Adipocyte (in vitro differentiated cells): ENCODE measurements around the gene COL25A1.
A peak's percentile ranks its signal among the peaks of the same experiment; 100 is the strongest.
"Not testable (repeated sequence)": the region's sequence is repeated elsewhere in the genome, so short reads cannot be mapped to it uniquely, and the experiment has no call there.

Experiments used
- DNase-seq: peaks from one replicate; pipeline ENCODE4 v3.0.0-alpha.2; 2015; ENCODE audit warnings: low read depth
- H3K27me3 ChIP-seq: replicated peaks from 2 replicates; pipeline ENCODE4 v1.7.0; 2013; ENCODE audit warnings: mild to moderate bottlenecking, low read length, moderate library complexity; ENCODE audit not compliant: control insufficient read depth, insufficient read depth
- H3K36me3 ChIP-seq: 2 replicates; pipeline ENCODE4 v1.7.0; 2013; ENCODE audit warnings: low read length, mild to moderate bottlenecking, moderate library complexity; ENCODE audit not compliant: control insufficient read depth, insufficient read depth, severe bottlenecking
- H3K4me1 ChIP-seq: 2 replicates; pipeline ENCODE4 v1.7.0; 2013; ENCODE audit warnings: mild to moderate bottlenecking, low read length, moderate library complexity; ENCODE audit not compliant: control insufficient read depth, insufficient read depth
- H3K4me3 ChIP-seq: 2 replicates; pipeline ENCODE4 v1.7.0; 2013; ENCODE audit warnings: mild to moderate bottlenecking, low read length, moderate library complexity
- H3K9ac ChIP-seq: 2 replicates; pipeline ENCODE4 v1.7.0; 2013; ENCODE audit warnings: mild to moderate bottlenecking, low read length, moderate library complexity
- H3K9me3 ChIP-seq: 2 replicates; pipeline ENCODE4 v1.7.0; 2013; ENCODE audit warnings: mild to moderate bottlenecking, low read length, moderate library complexity; ENCODE audit not compliant: control insufficient read depth

COL25A1 gene

GRCh38 chr4:108947526-108947925 is 354.9 kb downstream of the COL25A1 start:
- H3K9ac ChIP-seq = no peak overlapping the region
- no peak for DNase-seq
- H3K27me3 ChIP-seq = no peaks in the 10 kb centered on the region
- H3K36me3 ChIP-seq = no peaks in the 10 kb centered on the region
- no peaks in the 10 kb centered on the region for H3K9me3 ChIP-seq
- H3K4me1 ChIP-seq = peaks cover 21% of the 10 kb centered on the region
- H3K4me3 ChIP-seq = no peak overlapping the region

GRCh38 chr4:108946237-108946636 is 356.2 kb downstream of the COL25A1 start:
- no peak for DNase-seq
- H3K4me1 ChIP-seq = peaks cover 21% of the 10 kb centered on the region
- no peaks in the 10 kb centered on the region for H3K36me3 ChIP-seq
- H3K27me3 ChIP-seq = no peaks in the 10 kb centered on the region
- H3K4me3 ChIP-seq = no peak overlapping the region
- H3K9me3 ChIP-seq = no peaks in the 10 kb centered on the region
- no peak overlapping the region for H3K9ac ChIP-seq

GRCh38 chr4:108943976-108944591 is 358.4 kb downstream of the COL25A1 start:
- Histone ChIP-seq H3K27me3 (no peaks in the 10 kb centered on the region), H3K4me1 (peaks cover 12% of the 10 kb centered on the region), H3K9me3 (no peaks in the 10 kb centered on the region), H3K9ac (no peak overlapping the region), H3K36me3 (no peaks in the 10 kb centered on the region), H3K4me3 (no peak overlapping the region)
- no peak for DNase-seq

DNA sequence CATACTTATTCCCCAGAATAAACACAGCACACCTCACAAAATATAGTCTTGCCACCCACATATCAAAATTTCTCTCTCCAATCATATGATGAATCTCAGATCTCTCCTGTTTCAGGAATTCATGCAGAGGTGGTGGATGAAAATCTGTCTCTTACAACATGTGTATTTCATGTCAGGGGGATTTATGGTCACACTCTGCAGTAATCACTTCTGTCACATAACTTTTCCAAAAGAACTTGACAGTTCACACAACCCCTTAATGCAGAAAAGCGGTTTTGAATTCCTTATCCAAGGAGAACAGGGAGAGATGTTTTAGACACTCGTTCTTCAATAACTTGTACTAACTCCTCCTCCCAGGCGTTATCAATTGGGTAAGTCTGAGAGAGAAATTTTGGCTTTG is 359.1 kb downstream of the COL25A1 start:
- H3K4me1 ChIP-seq = peaks cover 12% of the 10 kb centered on the region
- H3K27me3 ChIP-seq = no peaks in the 10 kb centered on the region
- no peak overlapping the region for H3K9ac ChIP-seq
- no peaks in the 10 kb centered on the region for H3K9me3 ChIP-seq
- H3K36me3 ChIP-seq = no peaks in the 10 kb centered on the region
- no peak overlapping the region for H3K4me3 ChIP-seq
- no peak for DNase-seq

DNA sequence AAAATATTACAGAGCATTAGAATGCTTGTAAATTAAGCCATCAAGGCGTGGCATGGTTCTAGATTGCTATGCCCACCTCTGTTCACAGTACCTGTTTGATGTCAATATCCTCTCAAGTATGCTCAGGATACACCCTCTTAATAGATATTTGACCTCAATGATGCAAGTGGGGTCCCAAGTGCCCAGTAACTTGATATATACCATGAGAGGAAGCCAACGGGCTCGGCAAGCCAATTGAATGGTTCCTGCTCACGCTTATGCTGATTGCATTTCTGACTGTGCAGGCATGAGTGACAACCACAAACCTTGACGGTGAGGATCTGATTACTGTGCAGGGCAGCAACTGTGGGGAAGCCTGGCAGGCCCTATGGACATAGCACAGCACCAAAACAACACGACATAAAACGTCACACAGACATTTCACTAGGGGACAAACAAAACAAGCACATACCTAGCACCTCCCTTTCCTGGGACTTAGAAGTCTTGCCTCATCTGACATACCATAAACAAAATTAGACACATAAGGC is 360.5 kb downstream of the COL25A1 start:
- H3K36me3 ChIP-seq = no peaks in the 10 kb centered on the region
- H3K4me3 ChIP-seq = no peak overlapping the region
- peaks cover 12% of the 10 kb centered on the region for H3K4me1 ChIP-seq
- H3K9ac ChIP-seq = no peak overlapping the region
- no peak for DNase-seq
- no peaks in the 10 kb centered on the region for H3K27me3 ChIP-seq
- no peaks in the 10 kb centered on the region for H3K9me3 ChIP-seq

GRCh38 chr4:108940634-108941033 is 361.8 kb downstream of the COL25A1 start:
- H3K9me3 ChIP-seq = no peaks in the 10 kb centered on the region
- DNase-seq = no peak
- no peaks in the 10 kb centered on the region for H3K27me3 ChIP-seq
- no peaks in the 10 kb centered on the region for H3K36me3 ChIP-seq
- no peak overlapping the region for H3K9ac ChIP-seq
- no peak overlapping the region for H3K4me3 ChIP-seq
- peaks cover 12% of the 10 kb centered on the region for H3K4me1 ChIP-seq

DNA sequence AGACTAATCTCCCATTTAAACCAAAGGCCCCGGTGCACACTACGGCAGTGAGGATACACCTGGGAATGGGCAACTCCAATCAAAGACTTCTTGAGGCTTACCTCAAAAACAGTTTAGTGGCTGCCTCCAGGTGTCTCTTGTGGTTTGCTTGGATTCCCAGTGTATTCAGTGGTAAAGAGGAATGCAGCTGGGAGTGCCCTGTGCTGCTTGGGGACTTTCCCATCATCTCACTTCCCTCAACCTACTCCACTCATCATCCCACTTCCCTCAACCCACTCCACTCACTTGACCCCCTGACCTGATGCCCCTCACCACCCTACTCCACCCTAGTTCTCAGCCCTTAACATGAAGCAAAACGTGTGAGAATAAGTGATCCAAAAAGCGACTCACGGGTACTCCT is 362.3 kb downstream of the COL25A1 start:
- DNase-seq = no peak
- no peaks in the 10 kb centered on the region for H3K36me3 ChIP-seq
- no peaks in the 10 kb centered on the region for H3K27me3 ChIP-seq
- peaks cover 12% of the 10 kb centered on the region for H3K4me1 ChIP-seq
- H3K9me3 ChIP-seq = no peaks in the 10 kb centered on the region
- H3K4me3 ChIP-seq = no peak overlapping the region
- no peak overlapping the region for H3K9ac ChIP-seq

DNA sequence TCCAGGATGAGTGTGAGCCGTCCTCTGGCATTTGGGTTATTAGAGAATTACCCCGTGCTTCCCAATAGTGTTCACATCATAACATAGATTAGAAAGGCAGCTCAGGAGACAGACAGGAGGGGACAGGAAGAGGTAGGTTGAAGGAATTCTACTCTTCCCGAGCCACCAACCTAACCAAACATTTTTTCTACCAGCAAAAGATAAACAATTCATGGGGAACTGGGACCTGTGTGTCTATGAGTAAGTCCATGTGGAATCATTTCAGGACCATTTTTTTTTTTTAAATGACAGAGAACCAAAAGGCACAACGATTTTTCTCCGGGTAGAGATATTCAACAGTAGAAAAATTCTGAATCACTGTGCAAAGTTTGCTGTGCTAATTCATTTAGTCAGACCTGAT is 365.4 kb downstream of the COL25A1 start:
- Histone ChIP-seq H3K36me3 (no peaks in the 10 kb centered on the region), H3K9me3 (no peaks in the 10 kb centered on the region), H3K4me1 (no peaks in the 10 kb centered on the region), H3K9ac (no peak overlapping the region), H3K27me3 (no peaks in the 10 kb centered on the region), H3K4me3 (no peak overlapping the region)
- DNase-seq = peak; percentile 6

DNA sequence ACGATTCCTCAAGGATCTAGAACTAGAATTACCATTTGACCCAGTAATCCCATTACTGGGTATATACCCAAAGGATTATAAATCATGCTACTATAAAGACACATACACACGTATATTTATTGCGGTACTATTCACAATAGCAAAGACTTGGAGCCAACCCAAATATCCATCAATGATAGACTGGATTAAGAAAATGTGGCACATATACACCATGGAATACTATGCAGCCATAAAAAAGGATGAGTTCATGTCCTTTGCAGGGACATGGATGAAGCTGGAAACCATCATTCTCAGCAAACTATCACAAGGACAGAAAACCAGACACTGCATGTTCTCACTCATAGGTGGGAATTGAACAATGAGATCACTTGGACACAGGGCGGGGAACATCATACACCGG is 368.5 kb downstream of the COL25A1 start:
- not testable (repeated sequence) for H3K9ac ChIP-seq, H3K4me1 ChIP-seq, H3K4me3 ChIP-seq, H3K9me3 ChIP-seq, DNase-seq, H3K27me3 ChIP-seq, H3K36me3 ChIP-seq

GRCh38 chr4:108933046-108933445 is 369.4 kb downstream of the COL25A1 start:
- Histone ChIP-seq H3K9me3 (no peaks in the 10 kb centered on the region), H3K4me3 (no peak overlapping the region), H3K27me3 (no peaks in the 10 kb centered on the region), H3K36me3 (no peaks in the 10 kb centered on the region), H3K9ac (no peak overlapping the region), H3K4me1 (no peaks in the 10 kb centered on the region)
- no peak for DNase-seq

- no peaks in the 10 kb centered on the region for H3K27me3 ChIP-seq
- H3K4me1 ChIP-seq = peaks cover under 1% of the 10 kb centered on the region
- H3K36me3 ChIP-seq = no peaks in the 10 kb centered on the region
- H3K9ac ChIP-seq = no peak overlapping the region
- no peaks in the 10 kb centered on the region for H3K9me3 ChIP-seq
- no peak for DNase-seq
- no peak overlapping the region for H3K4me3 ChIP-seq
These were observed 370.5 kb downstream of the COL25A1 start for GRCh38 chr4:108931926-108932325.

DNA sequence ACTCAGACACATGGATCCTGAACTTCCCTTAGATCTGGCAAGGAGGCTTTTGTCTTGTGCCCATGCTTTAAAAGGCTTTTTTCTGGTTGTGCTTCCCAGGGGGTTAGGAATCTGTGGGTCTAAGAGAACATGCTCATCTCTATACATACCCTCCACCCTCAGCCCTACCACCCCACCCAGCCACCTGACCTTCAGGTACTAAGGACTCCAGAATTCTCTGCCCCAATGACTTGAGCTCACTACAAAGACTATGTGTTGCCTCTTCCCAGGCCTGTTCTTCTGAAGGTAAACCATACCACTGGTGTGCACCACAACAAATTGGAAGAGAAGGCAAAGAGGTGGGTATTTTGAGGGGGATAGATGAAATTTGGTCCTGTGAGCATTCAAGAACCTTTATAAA is 372.3 kb downstream of the COL25A1 start:
- Histone ChIP-seq H3K9ac (no peak overlapping the region), H3K9me3 (no peaks in the 10 kb centered on the region), H3K36me3 (no peaks in the 10 kb centered on the region), H3K4me1 (peaks cover 14% of the 10 kb centered on the region), H3K27me3 (no peaks in the 10 kb centered on the region), H3K4me3 (no peak overlapping the region)
- DNase-seq = no peak
